ENCODE results near the gene KCNS3.
A peak's percentile ranks its signal among the peaks of the same experiment; 100 is the strongest.

DNA sequence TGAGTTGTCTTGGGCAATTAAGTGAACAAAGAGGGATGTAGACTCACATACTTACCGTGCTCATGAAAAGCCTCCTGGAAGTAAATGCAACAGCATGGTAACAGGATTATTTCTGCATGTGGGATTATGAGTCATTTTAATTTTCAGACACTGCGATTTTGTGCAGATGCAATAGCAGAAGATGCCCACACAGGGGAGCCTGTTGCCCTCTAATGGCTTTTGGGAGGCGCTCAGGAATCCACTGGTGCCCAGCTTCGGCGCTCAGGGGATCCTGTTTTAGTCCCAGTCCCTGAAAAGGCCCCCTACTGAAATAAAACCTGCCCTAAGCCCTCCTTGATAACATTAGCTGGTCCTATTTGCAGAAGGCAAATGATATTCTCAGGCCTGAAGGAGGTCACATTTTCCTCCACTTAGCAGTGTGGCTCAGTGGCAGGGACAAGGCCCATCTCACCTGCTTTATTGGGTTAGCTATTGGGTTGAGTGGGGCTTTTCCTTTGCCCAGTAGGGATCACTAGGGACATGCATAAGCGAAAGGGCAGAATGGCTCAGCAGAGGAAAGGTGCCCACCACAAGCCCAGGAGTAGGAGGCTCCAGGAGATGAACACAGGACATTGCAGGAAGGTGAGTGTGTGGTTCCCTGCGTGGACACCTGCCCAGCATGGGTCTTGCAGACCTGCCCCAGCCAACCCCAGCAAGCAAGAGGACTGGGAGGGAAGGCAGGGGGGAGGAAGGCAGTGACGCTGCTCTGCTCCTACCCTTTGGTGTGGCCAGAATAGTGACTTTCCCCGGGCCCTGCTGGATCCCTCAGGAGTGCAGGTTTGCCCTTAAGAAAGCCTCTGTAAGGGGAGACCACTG lies 26.5 kb upstream of the KCNS3 start:
- TF ChIP-seq, protein P1, sequence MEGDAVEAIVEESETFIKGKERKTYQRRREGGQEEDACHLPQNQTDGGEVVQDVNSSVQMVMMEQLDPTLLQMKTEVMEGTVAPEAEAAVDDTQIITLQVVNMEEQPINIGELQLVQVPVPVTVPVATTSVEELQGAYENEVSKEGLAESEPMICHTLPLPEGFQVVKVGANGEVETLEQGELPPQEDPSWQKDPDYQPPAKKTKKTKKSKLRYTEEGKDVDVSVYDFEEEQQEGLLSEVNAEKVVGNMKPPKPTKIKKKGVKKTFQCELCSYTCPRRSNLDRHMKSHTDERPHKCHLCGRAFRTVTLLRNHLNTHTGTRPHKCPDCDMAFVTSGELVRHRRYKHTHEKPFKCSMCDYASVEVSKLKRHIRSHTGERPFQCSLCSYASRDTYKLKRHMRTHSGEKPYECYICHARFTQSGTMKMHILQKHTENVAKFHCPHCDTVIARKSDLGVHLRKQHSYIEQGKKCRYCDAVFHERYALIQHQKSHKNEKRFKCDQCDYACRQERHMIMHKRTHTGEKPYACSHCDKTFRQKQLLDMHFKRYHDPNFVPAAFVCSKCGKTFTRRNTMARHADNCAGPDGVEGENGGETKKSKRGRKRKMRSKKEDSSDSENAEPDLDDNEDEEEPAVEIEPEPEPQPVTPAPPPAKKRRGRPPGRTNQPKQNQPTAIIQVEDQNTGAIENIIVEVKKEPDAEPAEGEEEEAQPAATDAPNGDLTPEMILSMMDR (IDR thresholded peaks at IDR 0.05; ENCODE audit: low read depth, low read length, poor library complexity, severe bottlenecking) = peak; percentile 79
- no peak for TF ChIP-seq EZH2phosphoT487 (IDR thresholded peaks at IDR 0.05; ENCODE audit: borderline replicate concordance, low read length)

Data from DOHH2 (cell line).